SK-N-MC (cell line): ENCODE data around the gene UNC13C.

Source experiments
- EZH2 ChIP-seq: fragments of 200-600 bp; sonication (generic); IDR thresholded peaks from one replicate; pipeline ENCODE4 v1.6.1; 2017; ENCODE audit warnings: antibody characterized with exemption
- POLR2AphosphoS5 ChIP-seq: IDR thresholded peaks from 2 replicates; pipeline ENCODE4 v1.6.1; 2012; ENCODE audit warnings: mild to moderate bottlenecking, low read depth, low read length, borderline replicate concordance

GRCh38 chr15:53987480-53987879 lies 9.2 kb downstream of the UNC13C start:
- TF ChIP-seq EZH2 (no peak), POLR2AphosphoS5 (no peak)
